ENCODE results near the gene ZBTB7A.

Gene ZBTB7A

DNA sequence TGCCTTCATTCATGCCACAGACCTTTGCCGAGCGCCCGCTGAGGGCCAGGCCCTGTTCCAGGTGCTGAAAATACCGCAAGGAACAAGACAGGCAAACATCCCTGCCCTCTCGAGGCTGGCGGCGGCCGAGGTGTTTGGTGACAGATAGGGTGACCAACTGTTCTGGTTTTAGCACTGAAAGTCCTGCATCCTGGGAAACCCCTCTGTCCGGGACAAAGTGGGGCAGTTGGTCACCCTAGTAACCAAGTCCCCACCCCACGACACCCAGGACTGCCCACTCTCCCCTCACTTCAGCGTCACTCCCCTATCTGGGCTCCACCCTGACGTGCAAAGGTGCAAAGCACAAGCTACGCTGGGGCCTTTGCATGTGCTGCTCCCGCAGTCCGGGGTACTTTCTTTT, 17.3 kb downstream of the ZBTB7A start:
- Histone ChIP-seq H3K9me3 (ENCODE audit: control insufficient read depth, insufficient read depth, low read depth, low read length) (no peaks in the 10 kb centered on the region), H3K27me3 (ENCODE audit: control insufficient read depth, insufficient read depth, low read length) (no peaks in the 10 kb centered on the region), H3K4me3 (ENCODE audit: low read depth, low read length) (no peak overlapping the region), H3K9ac (ENCODE audit: low read length) (no peak overlapping the region), H3K36me3 (ENCODE audit: control insufficient read depth, insufficient read depth, low read length) (peaks cover 43% of the 10 kb centered on the region), H3K4me1 (ENCODE audit: control insufficient read depth, insufficient read depth, low read length) (no peaks in the 10 kb centered on the region), H3K27ac (ENCODE audit: low read depth, low read length) (no peak overlapping the region)

- Histone ChIP-seq H3K36me3 (ENCODE audit: control insufficient read depth, insufficient read depth, low read length) (peaks cover 26% of the 10 kb centered on the region), H3K9me3 (ENCODE audit: control insufficient read depth, insufficient read depth, low read depth, low read length) (no peaks in the 10 kb centered on the region), H3K9ac (ENCODE audit: low read length) (no peak overlapping the region), H3K4me1 (ENCODE audit: control insufficient read depth, insufficient read depth, low read length) (no peaks in the 10 kb centered on the region), H3K27ac (ENCODE audit: low read depth, low read length) (no peak overlapping the region), H3K4me3 (ENCODE audit: low read depth, low read length) (no peak overlapping the region), H3K27me3 (ENCODE audit: control insufficient read depth, insufficient read depth, low read length) (no peaks in the 10 kb centered on the region)
Observed at GRCh38 chr19:4046946-4047683, 19.6 kb downstream of the ZBTB7A start.

- Histone ChIP-seq H3K27me3 (ENCODE audit: control insufficient read depth, insufficient read depth, low read length) (no peaks in the 10 kb centered on the region), H3K9ac (ENCODE audit: low read length) (no peak overlapping the region), H3K27ac (ENCODE audit: low read depth, low read length) (no peak overlapping the region), H3K9me3 (ENCODE audit: control insufficient read depth, insufficient read depth, low read depth, low read length) (no peaks in the 10 kb centered on the region), H3K4me3 (ENCODE audit: low read depth, low read length) (no peak overlapping the region), H3K4me1 (ENCODE audit: control insufficient read depth, insufficient read depth, low read length) (no peaks in the 10 kb centered on the region), H3K36me3 (ENCODE audit: control insufficient read depth, insufficient read depth, low read length) (peaks cover 23% of the 10 kb centered on the region)
Observed at GRCh38 chr19:4046362-4046691, 20.4 kb downstream of the ZBTB7A start.

DNA sequence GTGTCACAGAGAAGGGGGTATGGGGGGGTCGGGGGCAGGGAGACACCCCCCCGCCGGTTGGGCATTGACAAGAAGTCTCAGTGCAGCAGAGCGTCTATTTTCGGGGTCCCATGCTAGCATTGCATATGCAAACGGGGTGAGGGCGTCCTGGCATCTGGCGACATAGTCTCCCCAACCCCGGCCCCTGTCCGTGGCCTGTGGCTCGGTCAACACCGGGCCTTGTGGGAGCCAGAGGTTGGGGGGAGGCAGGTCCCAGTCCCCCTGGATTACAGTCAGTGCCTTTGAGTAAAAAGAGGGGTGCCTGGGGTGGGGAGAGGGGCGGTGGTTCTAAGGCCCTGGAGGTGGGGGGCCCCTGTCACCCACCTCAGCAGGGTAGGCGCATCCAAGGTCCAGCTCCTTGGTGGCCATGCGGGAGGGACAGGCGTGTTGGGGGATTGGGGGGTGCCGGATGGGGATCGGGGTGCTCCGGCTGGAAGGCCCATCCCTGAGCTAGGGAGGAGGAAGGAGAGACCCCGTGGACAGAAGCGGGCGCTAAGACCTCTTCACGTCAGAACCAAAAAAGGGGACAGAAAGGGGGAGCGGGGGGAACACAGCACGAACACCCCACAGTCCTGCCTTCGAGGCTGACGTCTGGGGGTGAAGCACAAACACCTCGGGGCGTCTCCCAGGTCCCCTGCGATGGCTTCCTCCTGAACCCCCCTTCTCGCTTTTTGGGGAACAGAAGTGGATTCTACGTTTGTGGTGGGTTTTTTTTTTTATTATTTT, 20.9 kb downstream of the ZBTB7A start:
- H3K36me3 ChIP-seq (ENCODE audit: control insufficient read depth, insufficient read depth, low read length) = peaks cover 20% of the 10 kb centered on the region
- H3K4me1 ChIP-seq (ENCODE audit: control insufficient read depth, insufficient read depth, low read length) = no peaks in the 10 kb centered on the region
- H3K27ac ChIP-seq (ENCODE audit: low read depth, low read length) = no peak overlapping the region
- H3K27me3 ChIP-seq (ENCODE audit: control insufficient read depth, insufficient read depth, low read length) = no peaks in the 10 kb centered on the region
- no peak overlapping the region for H3K4me3 ChIP-seq (ENCODE audit: low read depth, low read length)
- H3K9me3 ChIP-seq (ENCODE audit: control insufficient read depth, insufficient read depth, low read depth, low read length) = no peaks in the 10 kb centered on the region
- H3K9ac ChIP-seq (ENCODE audit: low read length) = no peak overlapping the region

- Histone ChIP-seq H3K4me3 (ENCODE audit: low read depth, low read length) (no peak overlapping the region), H3K27ac (ENCODE audit: low read depth, low read length) (no peak overlapping the region), H3K9me3 (ENCODE audit: control insufficient read depth, insufficient read depth, low read depth, low read length) (no peaks in the 10 kb centered on the region), H3K27me3 (ENCODE audit: control insufficient read depth, insufficient read depth, low read length) (no peaks in the 10 kb centered on the region), H3K4me1 (ENCODE audit: control insufficient read depth, insufficient read depth, low read length) (no peaks in the 10 kb centered on the region), H3K36me3 (ENCODE audit: control insufficient read depth, insufficient read depth, low read length) (peaks cover 16% of the 10 kb centered on the region), H3K9ac (ENCODE audit: low read length) (no peak overlapping the region)
Observed at GRCh38 chr19:4044990-4045465, 21.7 kb downstream of the ZBTB7A start.

GRCh38 chr19:4043966-4044715, 22.6 kb downstream of the ZBTB7A start:
- peaks cover 9% of the 10 kb centered on the region for H3K36me3 ChIP-seq (ENCODE audit: control insufficient read depth, insufficient read depth, low read length)
- no peak overlapping the region for H3K4me3 ChIP-seq (ENCODE audit: low read depth, low read length)
- H3K4me1 ChIP-seq (ENCODE audit: control insufficient read depth, insufficient read depth, low read length) = no peaks in the 10 kb centered on the region
- no peaks in the 10 kb centered on the region for H3K9me3 ChIP-seq (ENCODE audit: control insufficient read depth, insufficient read depth, low read depth, low read length)
- H3K9ac ChIP-seq (ENCODE audit: low read length) = no peak overlapping the region
- no peaks in the 10 kb centered on the region for H3K27me3 ChIP-seq (ENCODE audit: control insufficient read depth, insufficient read depth, low read length)
- H3K27ac ChIP-seq (ENCODE audit: low read depth, low read length) = no peak overlapping the region

GRCh38 chr19:4043401-4043800, 23.3 kb downstream of the ZBTB7A start:
- Histone ChIP-seq H3K4me1 (ENCODE audit: control insufficient read depth, insufficient read depth, low read length) (no peaks in the 10 kb centered on the region), H3K27ac (ENCODE audit: low read depth, low read length) (no peak overlapping the region), H3K4me3 (ENCODE audit: low read depth, low read length) (no peak overlapping the region), H3K36me3 (ENCODE audit: control insufficient read depth, insufficient read depth, low read length) (peaks cover 8% of the 10 kb centered on the region), H3K9me3 (ENCODE audit: control insufficient read depth, insufficient read depth, low read depth, low read length) (no peaks in the 10 kb centered on the region), H3K9ac (ENCODE audit: low read length) (no peak overlapping the region), H3K27me3 (ENCODE audit: control insufficient read depth, insufficient read depth, low read length) (no peaks in the 10 kb centered on the region)

- Histone ChIP-seq H3K9me3 (ENCODE audit: control insufficient read depth, insufficient read depth, low read depth, low read length) (no peaks in the 10 kb centered on the region), H3K4me1 (ENCODE audit: control insufficient read depth, insufficient read depth, low read length) (no peaks in the 10 kb centered on the region), H3K27me3 (ENCODE audit: control insufficient read depth, insufficient read depth, low read length) (no peaks in the 10 kb centered on the region), H3K36me3 (ENCODE audit: control insufficient read depth, insufficient read depth, low read length) (peaks cover 4% of the 10 kb centered on the region), H3K4me3 (ENCODE audit: low read depth, low read length) (no peak overlapping the region), H3K9ac (ENCODE audit: low read length) (no peak overlapping the region), H3K27ac (ENCODE audit: low read depth, low read length) (no peak overlapping the region)
Observed at GRCh38 chr19:4042731-4043082, 24.0 kb downstream of the ZBTB7A start.

DNA sequence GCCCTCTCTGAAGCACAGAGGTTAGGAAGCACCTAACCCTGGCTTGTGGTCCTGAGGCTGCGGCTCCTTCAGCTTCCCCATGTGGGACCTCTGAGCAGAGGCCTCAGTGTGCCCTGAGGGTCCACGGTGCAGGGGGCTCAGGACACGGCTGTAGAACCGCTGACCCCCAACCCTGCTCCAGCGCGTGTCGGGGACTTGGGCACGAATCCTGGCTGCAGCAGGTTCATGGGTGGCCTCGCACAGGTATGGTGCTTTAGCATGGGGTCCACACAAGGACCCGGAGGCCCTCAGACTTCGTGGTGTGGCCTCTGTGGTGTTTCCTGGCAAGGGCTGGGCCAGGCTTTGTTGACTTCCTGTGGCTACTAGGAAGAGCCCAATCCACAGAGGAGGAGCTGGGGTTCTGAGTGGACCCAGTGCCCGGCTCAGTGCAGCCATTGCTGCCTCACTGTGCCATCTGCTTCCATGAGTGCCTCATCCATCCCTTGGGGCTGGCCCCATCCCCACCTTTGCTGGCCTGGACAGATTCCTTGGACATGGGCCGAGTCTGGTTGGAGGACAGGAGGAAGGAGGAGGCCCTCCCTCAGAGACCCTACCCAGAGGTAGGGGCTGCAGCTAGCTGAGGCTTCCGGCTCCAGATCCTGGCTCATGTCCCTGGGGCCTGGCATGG, 24.5 kb downstream of the ZBTB7A start:
- no peak overlapping the region for H3K9ac ChIP-seq (ENCODE audit: low read length)
- no peak overlapping the region for H3K4me3 ChIP-seq (ENCODE audit: low read depth, low read length)
- H3K9me3 ChIP-seq (ENCODE audit: control insufficient read depth, insufficient read depth, low read depth, low read length) = no peaks in the 10 kb centered on the region
- H3K27ac ChIP-seq (ENCODE audit: low read depth, low read length) = no peak overlapping the region
- no peaks in the 10 kb centered on the region for H3K4me1 ChIP-seq (ENCODE audit: control insufficient read depth, insufficient read depth, low read length)
- H3K27me3 ChIP-seq (ENCODE audit: control insufficient read depth, insufficient read depth, low read length) = no peaks in the 10 kb centered on the region
- H3K36me3 ChIP-seq (ENCODE audit: control insufficient read depth, insufficient read depth, low read length) = peaks cover 10% of the 10 kb centered on the region

DNA sequence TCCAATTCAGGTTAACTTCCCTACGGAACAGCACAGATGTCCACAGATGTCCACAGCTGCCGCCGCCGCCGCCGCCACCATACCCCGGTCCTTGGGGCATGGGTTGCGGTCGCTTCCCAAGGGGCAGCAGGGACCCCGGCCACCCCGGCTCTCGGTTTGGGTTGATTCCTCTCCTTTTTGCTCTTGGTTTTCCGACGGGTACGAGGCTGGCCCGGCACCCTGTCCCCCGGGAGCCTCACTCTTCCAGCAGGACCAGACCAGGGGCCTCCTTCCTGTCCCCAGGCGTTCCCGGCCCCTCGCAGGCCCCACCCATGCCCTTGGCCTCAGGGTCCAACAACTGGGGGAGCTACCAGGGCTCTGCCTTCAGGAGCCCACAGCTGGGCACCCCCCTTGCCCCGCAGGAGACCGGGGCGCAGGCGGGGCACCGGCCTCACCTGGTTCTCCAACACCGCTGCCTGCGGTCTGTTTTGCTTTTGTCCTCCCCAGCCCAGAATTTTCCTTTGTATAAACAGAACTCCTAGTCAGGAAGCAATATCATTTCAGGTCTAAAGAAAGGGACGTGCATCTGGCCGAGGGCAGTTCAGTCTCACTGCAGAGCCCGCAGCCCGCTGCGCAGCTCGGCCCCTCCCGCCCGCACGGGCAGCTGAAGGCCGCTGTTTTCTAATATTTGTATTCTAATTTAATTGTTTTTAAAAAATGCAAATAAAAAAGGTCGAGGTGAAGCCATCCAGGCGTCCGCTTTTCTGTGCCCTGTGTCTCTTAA, 27.9 kb downstream of the ZBTB7A start:
- peaks cover 38% of the 10 kb centered on the region for H3K36me3 ChIP-seq (ENCODE audit: control insufficient read depth, insufficient read depth, low read length)
- peaks cover 4% of the 10 kb centered on the region; the same call in 1 of the 2 replicates for H3K9me3 ChIP-seq (ENCODE audit: control insufficient read depth, insufficient read depth, low read depth, low read length)
- no peak overlapping the region for H3K9ac ChIP-seq (ENCODE audit: low read length)
- no peak overlapping the region for H3K27ac ChIP-seq (ENCODE audit: low read depth, low read length)
- no peaks in the 10 kb centered on the region for H3K27me3 ChIP-seq (ENCODE audit: control insufficient read depth, insufficient read depth, low read length)
- H3K4me3 ChIP-seq (ENCODE audit: low read depth, low read length) = no peak overlapping the region
- no peaks in the 10 kb centered on the region for H3K4me1 ChIP-seq (ENCODE audit: control insufficient read depth, insufficient read depth, low read length)

All from HUES6 (cell line).